DMS 273 (cell line): Measurements from ENCODE around the gene NTN1.

Experiments
- DNase-seq: peaks from one replicate; lab custom pipeline; 2025; ENCODE audit not compliant: unreplicated experiment; lab: John Stamatoyannopoulos, UW

The NTN1 gene

DNA sequence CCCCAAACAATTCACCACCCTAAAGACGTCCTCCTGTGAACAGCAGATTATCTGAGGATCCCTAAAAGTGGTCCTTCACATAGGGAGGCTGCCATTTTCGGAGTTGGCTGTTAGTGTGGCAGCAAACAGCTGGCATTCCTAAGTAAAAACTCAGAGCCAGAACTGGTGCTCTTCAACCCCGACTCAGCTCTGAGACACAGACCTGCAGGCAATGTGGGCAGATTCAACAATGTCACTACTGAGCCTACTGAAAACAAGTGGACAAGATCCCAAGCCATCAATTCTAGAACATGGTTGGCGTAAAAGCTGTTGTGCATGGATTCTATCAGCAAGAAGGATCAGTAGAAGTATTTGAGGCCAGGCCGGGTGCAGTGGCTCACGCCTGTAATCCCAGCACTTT is 247.2 kb downstream of the NTN1 start:
- no peak for DNase-seq

DNA sequence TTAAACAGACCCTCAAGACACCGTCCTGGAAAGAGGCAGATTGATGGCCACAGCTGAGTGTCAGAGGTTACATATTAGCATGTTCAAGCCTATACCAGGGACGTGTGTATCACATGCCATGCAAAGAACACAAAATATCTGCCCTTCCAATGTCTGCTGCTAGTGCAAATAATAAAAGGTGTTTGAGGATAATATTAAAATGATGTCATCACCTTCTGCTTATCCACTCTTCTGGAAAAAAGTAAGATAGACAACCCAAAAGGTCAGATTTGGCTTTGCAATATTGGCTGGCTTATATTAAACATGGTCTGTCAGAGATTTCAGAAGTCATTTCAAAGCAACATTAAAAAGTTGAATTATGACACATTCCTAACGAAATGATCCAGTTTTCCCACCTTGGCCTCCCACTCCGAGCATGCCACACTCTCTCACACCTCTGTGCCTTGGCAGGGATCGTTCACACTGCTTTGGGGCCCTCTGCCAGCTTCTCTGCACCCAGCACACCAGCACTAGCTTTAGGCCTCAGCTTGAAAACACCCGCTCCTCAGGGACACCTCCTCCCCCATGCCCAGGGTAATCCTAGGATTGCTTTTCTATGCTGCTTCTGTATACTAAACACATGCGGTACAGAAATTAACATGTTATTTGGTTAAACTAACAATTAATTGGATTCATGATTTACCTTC is 248.2 kb downstream of the NTN1 start:
- no peak for DNase-seq

GRCh38 chr17:9270921-9271320 is 249.6 kb downstream of the NTN1 start:
- DNase-seq = no peak

DNA sequence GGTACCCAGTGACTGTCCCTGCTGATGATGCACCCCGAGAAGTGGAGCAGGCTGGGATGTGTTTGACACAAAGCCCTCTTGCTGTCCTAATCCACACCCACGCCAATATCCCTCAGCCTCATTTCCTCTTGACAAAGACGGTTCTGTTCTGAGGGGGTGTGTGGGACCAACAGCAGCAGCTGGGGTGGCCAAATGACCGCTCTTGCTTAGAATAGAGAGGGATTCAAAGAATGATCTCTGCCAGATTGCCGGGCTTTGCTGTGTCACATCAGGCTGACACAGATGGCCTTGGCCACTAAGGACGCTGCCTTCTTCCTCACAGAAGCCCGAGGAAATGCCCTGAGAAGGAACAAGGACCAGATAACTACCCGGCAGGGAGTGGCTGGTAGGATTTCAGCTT is 250.7 kb downstream of the NTN1 start:
- no peak for DNase-seq

- DNase-seq = no peak
These were observed 251.3 kb downstream of the NTN1 start for GRCh38 chr17:9272501-9273200.

- no peak for DNase-seq
These were observed 252.4 kb downstream of the NTN1 start for GRCh38 chr17:9273428-9274391.

DNA sequence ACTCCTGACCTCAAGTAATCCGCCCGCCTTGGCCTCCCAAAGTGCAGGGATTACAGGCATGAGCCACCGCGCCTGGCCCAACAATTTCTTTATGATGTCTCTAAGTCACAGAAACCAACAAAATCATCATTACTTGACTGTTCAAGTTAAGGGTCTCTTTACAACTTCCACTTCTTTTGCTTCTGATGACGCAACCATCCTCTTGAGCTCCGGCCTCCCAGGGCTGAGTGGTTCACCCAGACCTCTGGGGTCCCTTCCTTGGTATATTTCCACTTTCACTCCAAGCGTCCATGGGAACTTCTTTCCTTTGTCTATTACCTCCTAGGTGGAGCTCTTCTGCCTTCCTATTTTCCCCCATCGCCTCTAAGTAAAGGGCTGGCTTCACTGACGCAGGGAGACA is 253.7 kb downstream of the NTN1 start:
- DNase-seq = no peak

- DNase-seq = no peak
These were observed 258.6 kb downstream of the NTN1 start for GRCh38 chr17:9279893-9280292.

GRCh38 chr17:9283909-9284308 is 262.6 kb downstream of the NTN1 start:
- DNase-seq = no peak

DNA sequence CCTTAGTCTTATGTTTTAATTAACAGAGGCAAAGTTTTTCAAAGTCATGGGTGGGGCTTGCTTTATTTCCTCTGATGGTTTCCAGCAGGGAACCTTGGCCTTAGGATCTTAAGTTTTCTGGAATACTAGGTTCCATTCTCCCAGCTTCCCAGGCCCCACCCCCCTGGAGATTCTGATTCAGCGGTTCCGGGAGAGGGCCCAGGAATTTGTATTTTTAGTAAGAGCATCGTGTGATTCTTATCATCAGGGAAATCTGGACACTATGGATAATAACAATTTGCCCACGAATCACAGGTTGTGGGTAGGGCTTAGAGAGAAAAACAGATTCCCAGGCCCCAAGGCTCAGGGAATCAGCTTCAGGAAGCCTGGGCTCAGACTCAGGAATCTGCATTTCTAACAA is 263.6 kb downstream of the NTN1 start:
- DNase-seq = no peak

- no peak for DNase-seq
These were observed 264.5 kb downstream of the NTN1 start for GRCh38 chr17:9285602-9286427.

DNA sequence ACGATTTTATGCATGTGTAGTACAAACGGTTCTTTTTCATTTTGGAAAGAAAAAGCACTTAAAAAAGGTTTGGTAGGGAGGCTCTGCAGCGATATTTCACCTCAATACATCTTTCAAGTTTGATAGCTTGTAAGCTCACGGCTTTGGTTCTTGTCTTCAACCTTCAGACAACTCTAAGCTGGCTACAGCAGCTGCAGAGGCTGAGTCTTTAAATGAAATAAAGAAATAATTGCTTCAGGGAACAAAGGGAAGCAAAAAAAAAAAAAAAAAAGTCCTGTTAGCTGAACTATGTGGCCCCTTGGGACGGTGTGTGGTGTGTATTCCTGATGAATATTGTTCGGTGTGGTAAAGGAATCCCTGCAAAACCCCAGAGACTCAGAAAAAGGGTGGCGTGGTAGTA is 265.1 kb downstream of the NTN1 start:
- DNase-seq = no peak

GRCh38 chr17:9287306-9287705 is 266.0 kb downstream of the NTN1 start:
- DNase-seq = no peak

DNA sequence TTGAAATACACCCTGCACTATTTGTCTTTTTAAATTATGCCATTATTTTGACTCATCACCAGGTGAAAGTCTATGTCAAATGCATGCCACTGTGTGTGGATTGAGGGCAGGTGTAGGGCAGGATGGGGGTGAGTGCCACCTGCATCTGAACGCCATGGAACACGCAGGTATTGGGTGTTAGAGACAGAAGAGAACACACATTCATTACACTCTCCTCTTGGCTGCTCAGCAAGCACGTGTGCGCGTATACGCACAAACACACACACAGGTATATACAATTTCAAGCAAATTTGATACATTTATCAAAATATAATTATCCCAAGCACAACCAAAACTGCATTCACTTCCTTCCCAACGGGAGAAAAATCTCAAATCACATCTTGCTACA is 268.9 kb downstream of the NTN1 start:
- no peak for DNase-seq

DNA sequence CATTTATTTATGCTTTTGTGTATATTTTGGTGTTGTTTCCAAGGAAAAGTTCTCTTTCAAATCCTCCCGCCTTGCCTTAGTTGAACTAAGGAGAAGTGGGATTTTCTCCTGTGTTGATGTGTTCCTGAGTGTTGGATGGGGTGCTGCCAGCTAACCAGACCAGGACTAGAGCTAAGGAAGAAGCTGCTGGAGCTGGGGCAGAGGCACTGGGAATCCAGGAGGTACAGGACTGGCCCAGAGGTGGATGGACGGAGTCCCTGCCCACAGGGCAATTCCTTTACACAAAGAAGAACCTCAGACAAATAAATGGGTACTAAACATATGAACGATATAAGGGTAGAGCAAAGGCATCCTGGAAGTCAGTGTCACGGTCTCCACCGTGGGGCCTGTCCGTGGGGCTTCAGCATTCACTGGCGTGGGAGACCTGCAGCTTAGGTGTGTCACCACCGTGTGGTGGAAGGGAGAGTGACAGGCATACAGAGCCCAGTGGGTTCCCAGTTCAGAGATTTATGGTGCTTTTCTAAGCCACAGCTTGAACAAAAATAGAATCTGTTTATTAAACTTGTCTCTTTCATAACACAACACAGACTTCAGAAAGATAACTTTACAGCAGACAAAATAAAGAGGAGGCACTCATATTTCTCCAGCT is 270.7 kb downstream of the NTN1 start:
- peak; percentile 37 for DNase-seq

- no peak for DNase-seq
These were observed 271.2 kb downstream of the NTN1 start for GRCh38 chr17:9292561-9292941.
